ENCODE measurements around the gene FRS3. TPM values are rescaled to one million over a fixed set of nuclear protein-coding genes. Genes with fewer than 3 reads are reported as not detected.
A peak's percentile ranks its signal among the peaks of the same experiment; 100 is the strongest.

FRS3 gene
- total and polyA plus RNA-seq, 2 of the 13 experiments (the other 11 are each of a cell fraction or from before 2014, with no cell fraction given), result 3.0 to 7.4 TPM

DNA sequence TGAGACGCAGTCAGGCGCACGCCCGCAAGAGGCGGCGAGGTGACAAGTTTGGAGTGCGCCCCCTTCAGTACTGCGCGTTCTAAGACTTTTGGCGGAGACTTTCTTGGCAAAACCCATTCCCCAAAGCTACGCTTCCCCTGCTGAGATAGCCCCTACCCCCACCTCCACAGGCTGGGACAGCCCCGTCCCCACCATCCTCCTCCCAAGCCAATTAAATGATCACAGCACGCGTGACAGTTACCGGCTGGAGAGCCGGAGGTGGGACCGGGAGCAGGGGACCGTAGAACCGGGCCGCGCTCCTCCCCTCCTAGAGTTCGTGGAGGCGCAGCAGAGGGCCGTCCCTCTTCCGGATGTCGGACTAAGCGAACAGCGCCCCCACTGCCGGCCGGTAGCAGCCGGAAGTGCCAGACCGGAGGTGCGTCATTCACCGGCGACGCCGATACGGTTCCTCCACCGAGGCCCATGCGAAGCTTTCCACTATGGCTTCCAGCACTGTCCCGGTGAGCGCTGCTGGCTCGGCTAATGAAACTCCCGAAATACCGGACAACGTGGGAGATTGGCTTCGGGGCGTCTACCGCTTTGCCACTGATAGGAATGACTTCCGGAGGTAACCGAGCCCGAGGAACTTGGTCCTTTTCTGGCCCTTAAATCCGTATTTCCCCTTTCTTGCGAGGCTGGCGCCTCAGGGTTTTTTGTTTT is 7.7 kb upstream of the FRS3 start, which contains the start of gene TOMM6 (continued):
- TF ChIP-seq, protein P1, sequence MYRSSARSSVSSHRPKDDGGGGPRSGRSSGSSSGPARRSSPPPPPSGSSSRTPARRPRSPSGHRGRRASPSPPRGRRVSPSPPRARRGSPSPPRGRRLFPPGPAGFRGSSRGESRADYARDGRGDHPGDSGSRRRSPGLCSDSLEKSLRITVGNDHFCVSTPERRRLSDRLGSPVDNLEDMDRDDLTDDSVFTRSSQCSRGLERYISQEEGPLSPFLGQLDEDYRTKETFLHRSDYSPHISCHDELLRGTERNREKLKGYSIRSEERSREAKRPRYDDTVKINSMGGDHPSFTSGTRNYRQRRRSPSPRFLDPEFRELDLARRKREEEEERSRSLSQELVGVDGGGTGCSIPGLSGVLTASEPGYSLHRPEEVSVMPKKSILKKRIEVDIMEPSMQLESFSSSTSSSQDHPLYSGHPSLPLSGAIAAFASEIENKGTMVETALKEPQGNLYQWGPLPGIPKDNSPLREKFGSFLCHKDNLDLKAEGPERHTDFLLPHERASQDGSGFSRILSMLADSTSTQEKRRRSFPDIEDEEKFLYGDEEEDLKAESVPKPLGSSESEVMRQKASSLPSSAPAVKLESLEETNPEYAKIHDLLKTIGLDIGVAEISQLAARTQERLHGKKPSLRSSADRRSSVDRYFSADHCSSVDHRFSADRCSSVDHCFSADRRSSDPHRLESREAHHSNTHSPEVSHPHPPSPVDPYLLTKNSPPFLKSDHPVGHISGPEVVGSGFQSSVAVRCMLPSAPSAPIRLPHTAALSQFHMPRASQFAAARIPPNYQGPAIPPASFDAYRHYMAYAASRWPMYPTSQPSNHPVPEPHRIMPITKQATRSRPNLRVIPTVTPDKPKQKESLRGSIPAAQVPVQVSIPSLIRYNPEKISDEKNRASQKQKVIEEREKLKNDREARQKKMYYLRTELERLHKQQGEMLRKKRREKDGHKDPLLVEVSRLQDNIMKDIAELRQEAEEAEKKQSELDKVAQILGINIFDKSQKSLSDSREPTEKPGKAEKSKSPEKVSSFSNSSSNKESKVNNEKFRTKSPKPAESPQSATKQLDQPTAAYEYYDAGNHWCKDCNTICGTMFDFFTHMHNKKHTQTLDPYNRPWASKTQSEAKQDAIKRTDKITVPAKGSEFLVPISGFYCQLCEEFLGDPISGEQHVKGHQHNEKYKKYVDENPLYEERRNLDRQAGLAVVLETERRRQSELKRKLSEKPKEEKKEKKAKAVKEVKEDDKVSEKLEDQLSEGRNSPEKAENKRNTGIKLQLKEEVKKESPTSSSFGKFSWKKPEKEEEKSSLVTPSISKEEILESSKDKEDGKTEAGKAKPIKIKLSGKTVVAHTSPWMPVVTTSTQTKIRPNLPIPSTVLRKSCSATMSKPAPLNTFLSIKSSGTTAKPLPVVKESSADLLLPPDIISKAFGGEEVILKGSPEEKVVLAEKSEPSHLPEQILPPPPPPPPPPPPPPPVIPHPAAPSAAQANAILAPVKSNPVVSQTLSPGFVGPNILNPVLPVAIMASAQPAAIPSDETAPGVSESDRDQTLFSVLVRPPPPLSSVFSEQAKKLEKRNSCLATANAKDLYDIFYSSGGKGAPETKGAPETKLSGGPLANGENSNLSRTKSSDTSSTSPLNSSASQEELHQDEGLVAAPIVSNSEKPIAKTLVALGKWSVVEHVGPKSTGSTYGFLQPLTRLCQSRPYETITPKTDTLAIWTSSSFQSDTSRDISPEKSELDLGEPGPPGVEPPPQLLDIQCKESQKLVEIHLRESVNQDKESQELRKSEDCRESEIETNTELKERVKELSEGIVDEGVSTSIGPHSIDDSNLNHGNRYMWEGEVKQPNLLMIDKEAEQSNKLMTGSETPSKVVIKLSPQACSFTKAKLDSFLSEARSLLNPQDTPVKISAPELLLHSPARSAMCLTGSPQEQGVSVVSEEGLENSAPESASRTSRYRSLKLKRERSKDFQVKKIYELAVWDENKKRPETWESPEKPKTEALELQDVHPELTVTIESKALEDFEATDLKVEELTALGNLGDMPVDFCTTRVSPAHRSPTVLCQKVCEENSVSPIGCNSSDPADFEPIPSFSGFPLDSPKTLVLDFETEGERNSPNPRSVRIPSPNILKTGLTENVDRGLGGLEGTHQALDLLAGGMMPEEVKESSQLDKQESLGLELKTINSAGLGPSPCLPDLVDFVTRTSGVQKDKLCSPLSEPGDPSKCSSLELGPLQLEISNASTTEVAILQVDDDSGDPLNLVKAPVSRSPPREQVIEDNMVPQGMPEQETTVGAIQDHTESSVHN (CRISPR knock-in tag; IDR thresholded peaks at IDR 0.05), result peak; percentile 44; the same call in 1 of the 2 replicates
- TF ChIP-seq, protein P2, sequence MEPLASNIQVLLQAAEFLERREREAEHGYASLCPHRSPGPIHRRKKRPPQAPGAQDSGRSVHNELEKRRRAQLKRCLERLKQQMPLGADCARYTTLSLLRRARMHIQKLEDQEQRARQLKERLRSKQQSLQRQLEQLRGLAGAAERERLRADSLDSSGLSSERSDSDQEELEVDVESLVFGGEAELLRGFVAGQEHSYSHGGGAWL (CRISPR knock-in tag; IDR thresholded peaks at IDR 0.05), result peak; percentile 97
- TF ChIP-seq, protein P3, sequence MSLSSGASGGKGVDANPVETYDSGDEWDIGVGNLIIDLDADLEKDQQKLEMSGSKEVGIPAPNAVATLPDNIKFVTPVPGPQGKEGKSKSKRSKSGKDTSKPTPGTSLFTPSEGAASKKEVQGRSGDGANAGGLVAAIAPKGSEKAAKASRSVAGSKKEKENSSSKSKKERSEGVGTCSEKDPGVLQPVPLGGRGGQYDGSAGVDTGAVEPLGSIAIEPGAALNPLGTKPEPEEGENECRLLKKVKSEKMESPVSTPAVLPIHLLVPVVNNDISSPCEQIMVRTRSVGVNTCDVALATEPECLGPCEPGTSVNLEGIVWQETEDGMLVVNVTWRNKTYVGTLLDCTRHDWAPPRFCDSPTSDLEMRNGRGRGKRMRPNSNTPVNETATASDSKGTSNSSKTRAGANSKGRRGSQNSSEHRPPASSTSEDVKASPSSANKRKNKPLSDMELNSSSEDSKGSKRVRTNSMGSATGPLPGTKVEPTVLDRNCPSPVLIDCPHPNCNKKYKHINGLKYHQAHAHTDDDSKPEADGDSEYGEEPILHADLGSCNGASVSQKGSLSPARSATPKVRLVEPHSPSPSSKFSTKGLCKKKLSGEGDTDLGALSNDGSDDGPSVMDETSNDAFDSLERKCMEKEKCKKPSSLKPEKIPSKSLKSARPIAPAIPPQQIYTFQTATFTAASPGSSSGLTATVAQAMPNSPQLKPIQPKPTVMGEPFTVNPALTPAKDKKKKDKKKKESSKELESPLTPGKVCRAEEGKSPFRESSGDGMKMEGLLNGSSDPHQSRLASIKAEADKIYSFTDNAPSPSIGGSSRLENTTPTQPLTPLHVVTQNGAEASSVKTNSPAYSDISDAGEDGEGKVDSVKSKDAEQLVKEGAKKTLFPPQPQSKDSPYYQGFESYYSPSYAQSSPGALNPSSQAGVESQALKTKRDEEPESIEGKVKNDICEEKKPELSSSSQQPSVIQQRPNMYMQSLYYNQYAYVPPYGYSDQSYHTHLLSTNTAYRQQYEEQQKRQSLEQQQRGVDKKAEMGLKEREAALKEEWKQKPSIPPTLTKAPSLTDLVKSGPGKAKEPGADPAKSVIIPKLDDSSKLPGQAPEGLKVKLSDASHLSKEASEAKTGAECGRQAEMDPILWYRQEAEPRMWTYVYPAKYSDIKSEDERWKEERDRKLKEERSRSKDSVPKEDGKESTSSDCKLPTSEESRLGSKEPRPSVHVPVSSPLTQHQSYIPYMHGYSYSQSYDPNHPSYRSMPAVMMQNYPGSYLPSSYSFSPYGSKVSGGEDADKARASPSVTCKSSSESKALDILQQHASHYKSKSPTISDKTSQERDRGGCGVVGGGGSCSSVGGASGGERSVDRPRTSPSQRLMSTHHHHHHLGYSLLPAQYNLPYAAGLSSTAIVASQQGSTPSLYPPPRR (CRISPR knock-in tag; IDR thresholded peaks at IDR 0.05; ENCODE audit: borderline replicate concordance), result no peak; the same call in 1 of the 2 replicates
- TF ChIP-seq ZNF441 (CRISPR knock-in tag; IDR thresholded peaks at IDR 0.05; ENCODE audit: borderline replicate concordance), result no peak
- peak; percentile 62 for TF ChIP-seq NRL (CRISPR knock-in tag; IDR thresholded peaks at IDR 0.05; ENCODE audit: borderline replicate concordance)
- TF ChIP-seq ZNF510 (CRISPR knock-in tag; IDR thresholded peaks at IDR 0.05; ENCODE audit: low read depth), result no peak
- no peak for TF ChIP-seq NPAS2 (CRISPR knock-in tag; IDR thresholded peaks at IDR 0.05; ENCODE audit: borderline replicate concordance)
- 0 out of 2 replicates have a peak, but pooled peaks have one; percentile 72 for TF ChIP-seq ZIK1 (CRISPR knock-in tag; IDR thresholded peaks at IDR 0.05; ENCODE audit: borderline replicate concordance, low read depth)
- no peak for TF ChIP-seq KAT2B (IDR thresholded peaks at IDR 0.05; ENCODE audit: borderline replicate concordance, low read depth, low read length)
- no peak for TF ChIP-seq TAF15 (IDR thresholded peaks at IDR 0.05; ENCODE audit: low read depth, low read length, poor library complexity, severe bottlenecking)
- TF ChIP-seq, protein P4, sequence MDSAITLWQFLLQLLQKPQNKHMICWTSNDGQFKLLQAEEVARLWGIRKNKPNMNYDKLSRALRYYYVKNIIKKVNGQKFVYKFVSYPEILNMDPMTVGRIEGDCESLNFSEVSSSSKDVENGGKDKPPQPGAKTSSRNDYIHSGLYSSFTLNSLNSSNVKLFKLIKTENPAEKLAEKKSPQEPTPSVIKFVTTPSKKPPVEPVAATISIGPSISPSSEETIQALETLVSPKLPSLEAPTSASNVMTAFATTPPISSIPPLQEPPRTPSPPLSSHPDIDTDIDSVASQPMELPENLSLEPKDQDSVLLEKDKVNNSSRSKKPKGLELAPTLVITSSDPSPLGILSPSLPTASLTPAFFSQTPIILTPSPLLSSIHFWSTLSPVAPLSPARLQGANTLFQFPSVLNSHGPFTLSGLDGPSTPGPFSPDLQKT (CRISPR knock-in tag; IDR thresholded peaks at IDR 0.05; ENCODE audit: borderline replicate concordance), result no peak; the same call in 1 of the 2 replicates
- peak; percentile 76 for TF ChIP-seq GATAD2A (CRISPR knock-in tag; IDR thresholded peaks at IDR 0.05)
- TF ChIP-seq ELF4 (CRISPR knock-in tag; IDR thresholded peaks at IDR 0.05; ENCODE audit: borderline replicate concordance), result peak; percentile 98
